GM23248 (cell line): ENCODE data around the gene SHH. TPM values are rescaled to one million over a fixed set of nuclear protein-coding genes. Genes with fewer than 3 reads are reported as not detected.
A peak's percentile ranks its signal among the peaks of the same experiment; 100 is the strongest.

Source experiments
- DNase-seq: peaks from one replicate; pipeline ENCODE4 v3.0.0-alpha.2; 2015
- H2AFZ ChIP-seq: fragments of 200-600 bp; sonication (generic); 2 replicates; pipeline ENCODE4 v1.6.1; 2016; ENCODE audit warnings: antibody characterized with exemption
- H3F3A ChIP-seq: fragments of 200-600 bp; sonication (generic); 2 replicates; pipeline ENCODE4 v1.6.1; 2016; ENCODE audit warnings: mild to moderate bottlenecking, antibody characterized with exemption, mixed run types; ENCODE audit not compliant: insufficient read depth
- H3K27ac ChIP-seq: fragments of 200-600 bp; sonication (generic); 2 replicates; pipeline ENCODE4 v1.5.1; 2016; ENCODE audit warnings: mild to moderate bottlenecking
- H3K27me3 ChIP-seq: fragments of 200-600 bp; sonication (generic); replicated peaks from 2 replicates; pipeline ENCODE4 v1.6.1; 2016; ENCODE audit warnings: mild to moderate bottlenecking; ENCODE audit not compliant: insufficient read depth
- H3K36me3 ChIP-seq: fragments of 200-600 bp; sonication (generic); 2 replicates; pipeline ENCODE4 v1.6.1; 2016; ENCODE audit warnings: low read depth, mild to moderate bottlenecking
- H3K4me1 ChIP-seq: fragments of 200-600 bp; sonication (generic); 2 replicates; pipeline ENCODE4 v1.6.1; 2016; ENCODE audit warnings: mild to moderate bottlenecking; ENCODE audit not compliant: insufficient read depth
- H3K4me2 ChIP-seq: fragments of 200-600 bp; sonication (generic); one replicate; pipeline ENCODE4 v1.6.1; 2016; ENCODE audit warnings: mild to moderate bottlenecking; ENCODE audit not compliant: unreplicated experiment
- H3K4me3 ChIP-seq: fragments of 200-600 bp; sonication (generic); 2 replicates; pipeline ENCODE4 v1.5.1; 2016; ENCODE audit warnings: mild to moderate bottlenecking
- H3K79me2 ChIP-seq: fragments of 200-600 bp; sonication (generic); 2 replicates; pipeline ENCODE4 v1.6.1; 2016; ENCODE audit warnings: mild to moderate bottlenecking; ENCODE audit not compliant: insufficient read depth
- H3K9ac ChIP-seq: fragments of 200-600 bp; sonication (generic); 2 replicates; pipeline ENCODE4 v1.6.1; 2016; ENCODE audit warnings: mild to moderate bottlenecking
- H3K9me2 ChIP-seq: fragments of 200-600 bp; sonication (generic); 2 replicates; pipeline ENCODE4 v1.6.1; 2016; ENCODE audit warnings: mixed run types, mild to moderate bottlenecking, moderate library complexity; ENCODE audit not compliant: insufficient read depth
- H3K9me3 ChIP-seq: fragments of 200-600 bp; sonication (generic); one replicate; pipeline ENCODE4 v1.6.1; 2017; ENCODE audit warnings: low read depth
- H4K20me1 ChIP-seq: fragments of 200-600 bp; sonication (generic); 2 replicates; pipeline ENCODE4 v1.6.0; 2016; ENCODE audit not compliant: insufficient read depth
- EZH2 ChIP-seq: fragments of 200-600 bp; sonication (generic); IDR thresholded peaks from 2 replicates; pipeline ENCODE4 v1.6.1; 2018; ENCODE audit warnings: antibody characterized with exemption, mild to moderate bottlenecking; ENCODE audit not compliant: insufficient read depth, poor library complexity, severe bottlenecking
- EZH2phosphoT487 ChIP-seq: fragments of 200-600 bp; sonication (generic); IDR thresholded peaks from 2 replicates; pipeline ENCODE4 v1.6.1; 2018; ENCODE audit warnings: antibody characterized with exemption, moderate library complexity, mild to moderate bottlenecking, low read depth; ENCODE audit not compliant: insufficient read depth
- WGBS, 2 experiments: methylation state at CpG; one replicate each; pipeline ENCODE4 v1.1.6; 2015 to 2017; ENCODE audit warnings: low lambda C conversion rate in 2 of 2, low coverage in 1 of 2; ENCODE audit errors: missing lambda C conversion rate in 2 of 2; 5-methylcytosine and 5-hydroxymethylcytosine counted together
- in situ Hi-C: fragments of 300-500 bp; cut with MboI; formaldehyde crosslinking; loops from 2 replicates; pipeline ENCODE4 v1.15.0; 2020
- polyA plus RNA-seq: library from polyadenylated mRNA; unstranded; fragments of >200 nt; fragmentation: Nextera tagmentation; extraction: Ambion mirVana; gene quantifications from 2 replicates; pipeline ENCODE4 v1.2.1, GENCODE V29; 2016
- total RNA-seq: library from RNA; depleted of rRNA; stranded (reverse); fragments of >200 nt; shearing (Covaris generic); gene quantifications from 2 replicates; pipeline ENCODE4 v1.2.3, GENCODE V29; 2014

SHH gene
- total and polyA plus RNA-seq, 2 experiments from 2014 or later, result not detected

- no peak overlapping the region for H3K4me2 ChIP-seq
- H3K27me3 ChIP-seq, result peaks cover 78% of the 10 kb centered on the region
- H3K4me3 ChIP-seq, result no peak overlapping the region
- no peak for DNase-seq
- WGBS, 2 experiments, result 3% methylated on average over 42 to 55 of the region's 69 CpGs
- TF ChIP-seq EZH2phosphoT487 (no peak), EZH2 (no peak)
- no peaks in the 10 kb centered on the region for H3F3A ChIP-seq
- H3K27ac ChIP-seq, result no peak overlapping the region
- no peak overlapping the region for H2AFZ ChIP-seq
- no peaks in the 10 kb centered on the region for H3K9me3 ChIP-seq
- 0 out of 2 replicates have a peak, but pooled peaks cover 3% of the 10 kb centered on the region for H3K4me1 ChIP-seq
- no peaks in the 10 kb centered on the region for H3K9me2 ChIP-seq
- no peaks in the 10 kb centered on the region for H3K36me3 ChIP-seq
- no peaks in the 10 kb centered on the region for H4K20me1 ChIP-seq
- no peaks in the 10 kb centered on the region for H3K79me2 ChIP-seq
- H3K9ac ChIP-seq, result no peak overlapping the region
- in situ Hi-C loops, result no loop called here
Observed at GRCh38 chr7:155809947-155810769, 2.1 kb downstream of the SHH start.

DNA sequence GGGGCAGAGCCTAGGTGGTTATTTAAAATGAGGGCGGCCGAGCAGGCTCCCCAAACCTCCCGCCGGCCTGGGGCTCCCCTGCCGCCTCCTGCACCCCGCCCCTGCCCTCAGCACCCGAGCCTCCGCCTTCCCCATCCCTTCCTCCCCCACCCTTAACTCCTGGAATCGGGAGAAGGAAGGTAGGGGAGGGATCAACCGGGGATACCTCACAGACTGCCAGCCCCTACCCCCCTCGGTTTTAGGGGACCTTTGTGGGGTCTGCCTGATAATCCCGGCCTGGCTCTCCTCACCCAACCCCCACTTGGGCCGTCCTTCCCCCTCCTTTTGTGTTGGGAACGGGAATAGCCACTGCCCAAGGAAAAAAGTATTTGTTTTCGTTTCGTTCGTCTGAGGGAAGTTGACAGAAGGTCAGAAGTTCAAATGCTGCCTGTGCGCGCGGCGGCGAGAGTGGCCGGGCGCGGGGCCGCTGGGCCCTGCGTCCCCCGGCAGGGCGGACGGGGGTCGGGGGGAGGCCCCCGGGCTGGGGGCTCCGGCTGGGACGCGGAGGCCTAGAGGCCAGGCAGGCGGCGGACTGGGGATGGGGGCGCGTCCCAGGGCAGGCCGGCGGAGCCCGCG is 2.8 kb downstream of the SHH start:
- no peak overlapping the region for H3K4me3 ChIP-seq
- DNase-seq, result no peak
- H3F3A ChIP-seq, result no peaks in the 10 kb centered on the region
- WGBS, 2 experiments, result 4 to 6% methylated on average over 15 to 31 of the region's 43 CpGs
- H3K9me2 ChIP-seq, result no peaks in the 10 kb centered on the region
- H3K4me1 ChIP-seq, result 0 out of 2 replicates have a peak, but pooled peaks cover 7% of the 10 kb centered on the region
- in situ Hi-C loops, result no loop called here
- no peak overlapping the region for H2AFZ ChIP-seq
- no peak overlapping the region for H3K9ac ChIP-seq
- TF ChIP-seq EZH2 (peak; percentile 83), EZH2phosphoT487 (no peak)
- no peaks in the 10 kb centered on the region for H4K20me1 ChIP-seq
- H3K79me2 ChIP-seq, result no peaks in the 10 kb centered on the region
- H3K9me3 ChIP-seq, result no peaks in the 10 kb centered on the region
- peak overlapping the region; percentile 23 for H3K4me2 ChIP-seq
- peaks cover 83% of the 10 kb centered on the region for H3K27me3 ChIP-seq
- H3K36me3 ChIP-seq, result no peaks in the 10 kb centered on the region
- no peak overlapping the region for H3K27ac ChIP-seq

DNA sequence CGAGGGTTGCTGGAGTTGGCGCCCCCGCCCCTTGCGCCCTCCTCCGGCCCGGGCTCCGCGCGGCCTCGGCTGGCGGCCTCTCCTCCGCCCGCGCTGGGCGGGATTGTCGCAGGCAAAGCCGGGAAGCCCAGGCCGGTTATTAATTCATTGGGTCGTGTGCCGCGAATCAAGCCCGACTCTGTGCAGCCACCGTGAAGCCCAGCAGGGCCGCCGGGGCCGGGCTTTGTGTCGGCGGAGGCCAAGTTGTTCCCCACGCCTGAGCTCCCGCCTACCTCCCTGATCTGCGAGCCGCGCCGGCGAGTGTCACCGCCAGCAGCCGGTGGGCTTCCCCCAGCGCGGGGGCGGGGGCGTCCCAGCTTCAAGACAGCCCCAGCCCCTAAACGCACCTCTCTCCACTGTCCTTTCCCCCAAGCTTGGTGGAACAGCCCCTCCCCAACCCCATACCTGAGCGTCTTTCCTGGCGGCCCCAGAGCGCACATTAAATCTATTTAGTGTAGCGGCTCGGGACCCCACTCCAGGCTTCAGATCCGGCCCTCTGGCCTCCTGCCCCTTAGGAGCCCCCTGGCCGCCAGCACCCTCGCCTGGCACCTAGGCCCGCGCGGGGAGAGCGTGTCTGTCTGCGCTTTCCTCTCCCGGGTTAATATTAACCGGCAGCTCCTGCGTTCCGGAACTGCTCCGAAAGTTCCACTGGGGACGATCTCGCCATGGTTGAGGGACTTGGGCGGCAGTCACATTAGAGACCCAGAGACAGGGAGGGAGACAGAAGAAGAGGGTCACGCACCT is 3.5 kb downstream of the SHH start:
- H3K9me2 ChIP-seq, result no peaks in the 10 kb centered on the region
- in situ Hi-C loops, result no loop called here

GRCh38 chr7:155807789-155808548 is 4.3 kb downstream of the SHH start:
- 4% methylated on average over 30 to 31 of the region's 33 CpGs for WGBS, 2 experiments
- no peaks in the 10 kb centered on the region for H3K36me3 ChIP-seq
- H3K4me1 ChIP-seq, result 0 out of 2 replicates have a peak, but pooled peaks cover 10% of the 10 kb centered on the region
- no peak overlapping the region for H3K4me2 ChIP-seq
- no peak for TF ChIP-seq EZH2phosphoT487
- no peak for TF ChIP-seq EZH2
- H3K27me3 ChIP-seq, result peaks cover 76% of the 10 kb centered on the region
- DNase-seq, result no peak
- no peak overlapping the region for H3K4me3 ChIP-seq
- no peaks in the 10 kb centered on the region for H4K20me1 ChIP-seq
- no peak overlapping the region for H3K27ac ChIP-seq
- H2AFZ ChIP-seq, result no peak overlapping the region
- H3K79me2 ChIP-seq, result no peaks in the 10 kb centered on the region
- in situ Hi-C loops, result no loop called here
- no peak overlapping the region for H3K9ac ChIP-seq
- no peaks in the 10 kb centered on the region for H3K9me3 ChIP-seq
- no peaks in the 10 kb centered on the region for H3F3A ChIP-seq
- H3K9me2 ChIP-seq, result no peaks in the 10 kb centered on the region

More for the DNA sequence above, 3.5 kb downstream of the SHH start:
- 1 to 2% methylated on average over 55 to 58 of the region's 64 CpGs for WGBS, 2 experiments
- Histone ChIP-seq H3K9me3 (no peaks in the 10 kb centered on the region), H3F3A (no peaks in the 10 kb centered on the region), H3K4me1 (0 out of 2 replicates have a peak, but pooled peaks cover 10% of the 10 kb centered on the region), H3K27me3 (peaks cover 84% of the 10 kb centered on the region), H3K9ac (no peak overlapping the region), H3K27ac (no peak overlapping the region), H2AFZ (no peak overlapping the region), H3K36me3 (no peaks in the 10 kb centered on the region), H3K4me2 (peak overlapping the region; percentile 35), H4K20me1 (no peaks in the 10 kb centered on the region), H3K4me3 (no peak overlapping the region), H3K79me2 (no peaks in the 10 kb centered on the region)
- no peak for DNase-seq
- TF ChIP-seq EZH2phosphoT487 (peak; percentile 25; the same call in 1 of the 2 replicates), EZH2 (no peak)
